GM12875 (cell line): ENCODE measurements around the gene DGCR2.

Source experiments
- H3K4me3 ChIP-seq: one replicate; pipeline ENCODE4 v1.5.1; 2011; ENCODE audit warnings: low read depth, low read length, control low read depth
- TF ChIP-seq, protein P1 (sequence below): IDR thresholded peaks from 2 replicates; pipeline ENCODE4 v1.5.1; 2011; ENCODE audit warnings: low read depth, mild to moderate bottlenecking, control low read depth, inconsistent platforms, low read length, moderate library complexity, borderline replicate concordance; ENCODE audit not compliant: insufficient read depth

DGCR2 gene

DNA sequence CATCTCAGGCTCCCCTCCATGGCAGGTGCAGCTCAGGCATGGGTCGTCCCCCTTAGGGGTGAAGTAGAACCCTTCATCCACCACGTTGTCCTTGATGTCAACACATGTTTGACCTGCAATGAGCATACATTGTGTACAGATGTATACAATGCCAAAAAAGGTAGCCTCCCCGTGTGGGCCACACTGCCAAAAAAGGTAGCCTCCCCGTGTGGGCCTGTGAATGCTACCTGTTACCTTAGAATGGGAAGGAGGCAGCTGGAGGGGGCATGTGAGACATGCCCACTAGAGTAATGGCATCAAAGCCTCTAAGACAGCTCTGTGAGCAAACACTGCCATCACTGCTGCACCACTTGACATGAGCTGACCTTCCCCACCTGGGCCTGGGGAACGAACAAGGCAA lies 73.7 kb downstream of the DGCR2 start:
- no peak overlapping the region for H3K4me3 ChIP-seq
- TF ChIP-seq, protein P1, sequence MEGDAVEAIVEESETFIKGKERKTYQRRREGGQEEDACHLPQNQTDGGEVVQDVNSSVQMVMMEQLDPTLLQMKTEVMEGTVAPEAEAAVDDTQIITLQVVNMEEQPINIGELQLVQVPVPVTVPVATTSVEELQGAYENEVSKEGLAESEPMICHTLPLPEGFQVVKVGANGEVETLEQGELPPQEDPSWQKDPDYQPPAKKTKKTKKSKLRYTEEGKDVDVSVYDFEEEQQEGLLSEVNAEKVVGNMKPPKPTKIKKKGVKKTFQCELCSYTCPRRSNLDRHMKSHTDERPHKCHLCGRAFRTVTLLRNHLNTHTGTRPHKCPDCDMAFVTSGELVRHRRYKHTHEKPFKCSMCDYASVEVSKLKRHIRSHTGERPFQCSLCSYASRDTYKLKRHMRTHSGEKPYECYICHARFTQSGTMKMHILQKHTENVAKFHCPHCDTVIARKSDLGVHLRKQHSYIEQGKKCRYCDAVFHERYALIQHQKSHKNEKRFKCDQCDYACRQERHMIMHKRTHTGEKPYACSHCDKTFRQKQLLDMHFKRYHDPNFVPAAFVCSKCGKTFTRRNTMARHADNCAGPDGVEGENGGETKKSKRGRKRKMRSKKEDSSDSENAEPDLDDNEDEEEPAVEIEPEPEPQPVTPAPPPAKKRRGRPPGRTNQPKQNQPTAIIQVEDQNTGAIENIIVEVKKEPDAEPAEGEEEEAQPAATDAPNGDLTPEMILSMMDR: no peak

DNA sequence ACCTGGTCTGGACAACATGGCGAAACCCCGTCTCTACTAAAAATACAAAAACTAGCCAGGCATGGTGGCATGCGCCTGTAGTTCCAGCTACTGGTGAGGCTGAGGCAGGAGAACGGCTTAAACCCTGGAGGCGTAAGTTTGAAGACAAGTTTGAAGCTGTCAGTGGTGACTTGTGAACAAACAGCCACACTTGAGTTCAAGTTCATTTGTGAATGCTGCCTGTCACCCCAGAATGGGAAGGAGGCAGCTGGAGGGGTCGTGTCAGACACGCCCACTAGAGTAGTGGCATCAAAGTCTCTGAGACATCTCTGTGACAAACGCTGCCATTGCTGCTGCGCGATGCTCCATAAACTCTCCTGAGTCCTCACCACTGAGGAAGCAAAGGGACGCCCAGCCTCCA lies 74.2 kb downstream of the DGCR2 start:
- H3K4me3 ChIP-seq: no peak overlapping the region
- TF ChIP-seq, protein P1: no peak

DNA sequence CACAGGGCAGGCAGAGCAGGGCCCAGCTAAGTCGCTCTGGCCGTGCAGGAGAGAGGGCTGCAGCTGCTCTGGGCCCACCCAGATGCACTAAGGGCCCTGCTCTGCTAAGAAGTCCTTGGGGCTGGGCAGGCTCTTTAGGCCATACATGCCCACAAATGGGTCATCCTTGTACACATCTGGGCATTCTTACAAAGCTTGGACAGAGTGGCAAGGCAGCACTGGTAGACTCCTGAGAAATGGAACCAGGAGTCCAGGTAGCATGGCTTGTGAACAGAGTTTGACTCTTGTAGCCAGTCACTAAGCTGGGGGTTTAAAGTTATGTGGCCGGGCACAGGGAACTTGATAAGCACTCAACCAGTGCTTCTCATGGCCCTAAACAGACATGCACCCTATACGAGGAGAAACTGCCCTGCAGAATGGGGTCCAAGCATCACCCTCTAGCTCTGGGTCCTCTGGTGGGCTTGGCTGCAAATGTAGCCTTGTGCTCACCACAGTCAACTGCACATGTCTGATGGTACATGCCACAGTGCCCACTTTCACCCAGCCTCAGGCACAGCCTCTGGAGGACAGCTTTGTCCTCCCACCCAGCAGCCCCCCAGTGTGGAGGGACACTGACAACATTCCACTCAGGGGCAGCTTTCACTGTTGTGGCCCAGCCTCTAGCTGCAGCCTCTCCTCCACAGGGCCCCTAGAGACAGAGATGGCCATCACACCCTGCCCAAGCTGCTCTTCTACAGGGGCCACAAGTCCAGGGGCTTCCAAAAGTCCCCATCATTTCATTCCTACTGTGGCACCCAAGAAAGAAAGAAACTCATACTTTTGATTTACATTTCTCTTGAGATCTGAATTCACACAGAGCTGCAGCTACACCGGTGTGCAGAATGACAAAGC lies 75.2 kb downstream of the DGCR2 start:
- H3K4me3 ChIP-seq: no peak overlapping the region
- TF ChIP-seq, protein P1: no peak

DNA sequence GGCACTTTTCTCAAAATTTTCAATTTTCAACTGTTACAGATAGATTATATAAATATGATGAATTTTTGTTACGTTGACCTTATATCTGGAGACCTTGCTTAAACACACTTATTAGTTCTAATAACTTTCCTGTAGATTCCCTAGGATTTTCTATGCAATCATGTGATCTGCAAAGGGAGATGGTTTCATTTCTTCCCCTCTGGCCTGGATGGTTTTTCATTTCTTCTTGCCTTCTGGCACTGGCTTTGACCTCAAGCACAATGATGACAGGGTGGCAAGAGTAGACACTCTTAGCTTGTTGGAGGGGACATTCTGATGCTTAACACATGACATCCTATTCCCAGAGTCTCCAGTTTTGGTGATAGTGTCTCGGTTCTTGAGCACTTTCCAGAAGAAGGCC lies 75.9 kb downstream of the DGCR2 start:
- TF ChIP-seq, protein P1: no peak
- no peak overlapping the region for H3K4me3 ChIP-seq

DNA sequence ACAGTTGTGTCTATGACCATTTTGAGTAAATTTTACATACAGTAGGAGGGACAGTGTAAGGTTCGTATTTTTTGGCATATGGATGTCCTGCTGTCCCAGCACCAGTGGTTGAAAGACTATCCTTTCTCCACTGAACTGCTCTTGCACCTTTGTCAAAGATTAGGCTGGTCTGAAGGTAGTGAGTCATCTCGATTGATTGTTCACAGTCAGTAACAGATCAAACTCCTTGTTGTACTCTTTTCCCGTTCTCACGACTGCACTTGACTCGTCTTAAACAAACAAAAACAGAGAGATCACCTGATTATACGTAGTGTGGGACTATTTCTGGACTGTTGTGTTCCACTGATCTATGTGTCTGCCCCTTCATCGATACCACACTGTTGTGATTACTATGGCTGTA lies 77.1 kb downstream of the DGCR2 start:
- TF ChIP-seq, protein P1: no peak
- H3K4me3 ChIP-seq: no peak overlapping the region

DNA sequence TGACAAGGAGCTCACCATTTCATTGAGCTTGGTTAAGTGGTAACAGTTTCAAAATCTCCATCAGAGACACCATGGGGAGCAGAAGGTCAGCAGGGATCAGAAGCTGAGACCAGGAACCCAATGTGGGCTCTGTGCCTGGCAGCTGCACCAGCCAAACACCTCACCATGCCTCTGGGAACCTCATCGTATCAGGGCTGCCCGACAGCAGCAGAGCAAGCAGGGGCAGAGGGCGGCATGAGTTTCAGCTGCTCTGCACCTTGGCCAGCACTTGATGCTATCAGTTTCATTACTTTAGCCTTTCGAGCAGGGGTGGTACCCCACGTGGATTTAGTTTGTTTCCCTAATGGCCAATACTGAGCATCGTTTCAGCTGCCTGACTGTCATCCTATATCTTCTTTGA lies 77.8 kb downstream of the DGCR2 start:
- H3K4me3 ChIP-seq: no peak overlapping the region
- TF ChIP-seq, protein P1: no peak
